H9 (cell line): Measurements from ENCODE around the gene GNA12. TPM values are rescaled to one million over a fixed set of nuclear protein-coding genes. Genes with fewer than 3 reads are reported as not detected.

ENCODE experiments used
- DNase-seq: peaks from one replicate; pipeline ENCODE4 v3.0.0-alpha.2; 2017
- H2AFZ ChIP-seq: one replicate; pipeline ENCODE4 v1.6.1; 2013; ENCODE audit warnings: mild to moderate bottlenecking, low read length, control low read depth, moderate library complexity
- H2AK5ac ChIP-seq: 2 replicates; pipeline ENCODE4 v1.6.1; 2013; ENCODE audit warnings: low read length, control low read depth, mixed read lengths; ENCODE audit not compliant: insufficient read length
- H2BK120ac ChIP-seq: one replicate; pipeline ENCODE4 v1.6.1; 2013; ENCODE audit warnings: low read depth, mild to moderate bottlenecking, low read length, control low read depth, inconsistent platforms; ENCODE audit not compliant: poor library complexity, severe bottlenecking
- H2BK12ac ChIP-seq: 2 replicates; pipeline ENCODE4 v1.6.1; 2013; ENCODE audit warnings: low read length, control low read depth, mixed read lengths, low read depth; ENCODE audit not compliant: insufficient read length
- H2BK15ac ChIP-seq: 2 replicates; pipeline ENCODE4 v1.6.1; 2013; ENCODE audit warnings: low read depth, low read length, control low read depth
- H2BK20ac ChIP-seq: one replicate; pipeline ENCODE4 v1.6.1; 2013; ENCODE audit warnings: low read depth, mild to moderate bottlenecking, low read length, control low read depth, inconsistent platforms; ENCODE audit not compliant: poor library complexity, severe bottlenecking
- H2BK5ac ChIP-seq: 2 replicates; pipeline ENCODE4 v1.6.1; 2013; ENCODE audit warnings: low read length, control low read depth, mixed read lengths; ENCODE audit not compliant: insufficient read length
- H3K14ac ChIP-seq: 2 replicates; pipeline ENCODE4 v1.6.1; 2013; ENCODE audit warnings: low read length, control low read depth; ENCODE audit not compliant: insufficient read depth
- H3K18ac ChIP-seq: 2 replicates; pipeline ENCODE4 v1.6.1; 2013; ENCODE audit warnings: low read depth, mild to moderate bottlenecking, mixed read lengths, low read length, control low read depth; ENCODE audit not compliant: insufficient read length
- H3K23ac ChIP-seq: 2 replicates; pipeline ENCODE4 v1.6.1; 2013; ENCODE audit warnings: low read length, control low read depth, mixed read lengths, low read depth; ENCODE audit not compliant: insufficient read length
- H3K23me2 ChIP-seq: 2 replicates; pipeline ENCODE4 v1.6.1; 2013; ENCODE audit warnings: low read depth, mild to moderate bottlenecking, mixed read lengths, low read length, control low read depth; ENCODE audit not compliant: insufficient read length, poor library complexity, severe bottlenecking
- H3K27ac ChIP-seq: 2 replicates; pipeline ENCODE4 v1.5.1; 2013; ENCODE audit warnings: low read length, control low read depth, mixed read lengths, low read depth; ENCODE audit not compliant: insufficient read length
- H3K27me3 ChIP-seq: 2 replicates; pipeline ENCODE4 v1.6.1; 2013; ENCODE audit warnings: low read length, control low read depth, inconsistent platforms; ENCODE audit not compliant: insufficient read depth
- H3K4ac ChIP-seq: 2 replicates; pipeline ENCODE4 v1.6.1; 2013; ENCODE audit warnings: low read depth, mild to moderate bottlenecking, control low read depth, inconsistent platforms, low read length, moderate library complexity
- H3K4me1 ChIP-seq: 2 replicates; pipeline ENCODE4 v1.6.1; 2013; ENCODE audit warnings: low read length, control low read depth, inconsistent platforms; ENCODE audit not compliant: insufficient read depth
- H3K4me2 ChIP-seq: 2 replicates; pipeline ENCODE4 v1.6.1; 2013; ENCODE audit warnings: low read length, control low read depth, mixed read lengths; ENCODE audit not compliant: insufficient read length, insufficient read depth
- H3K56ac ChIP-seq: 2 replicates; pipeline ENCODE4 v1.6.1; 2013; ENCODE audit warnings: low read depth, mild to moderate bottlenecking, mixed read lengths, low read length, control low read depth; ENCODE audit not compliant: insufficient read length
- H3K79me1 ChIP-seq: 2 replicates; pipeline ENCODE4 v1.6.1; 2013; ENCODE audit warnings: low read depth, mild to moderate bottlenecking, moderate library complexity, low read length, control low read depth, inconsistent platforms; ENCODE audit not compliant: insufficient read depth, poor library complexity, severe bottlenecking
- H3K79me2 ChIP-seq: 2 replicates; pipeline ENCODE4 v1.6.1; 2013; ENCODE audit warnings: low read length, control low read depth, inconsistent platforms; ENCODE audit not compliant: insufficient read depth
- H3K9ac ChIP-seq: 2 replicates; pipeline ENCODE4 v1.6.1; 2013; ENCODE audit warnings: low read length, control low read depth, mixed read lengths; ENCODE audit not compliant: insufficient read length; ENCODE audit errors: extremely low read depth
- H3K9me3 ChIP-seq: one replicate; pipeline ENCODE4 v1.6.1; 2013; ENCODE audit warnings: low read depth, low read length, inconsistent platforms; ENCODE audit not compliant: control insufficient read depth
- H3T11ph ChIP-seq: one replicate; pipeline ENCODE4 v1.6.1; 2013; ENCODE audit warnings: mild to moderate bottlenecking, low read length, control low read depth, inconsistent platforms
- H4K20me1 ChIP-seq: one replicate; pipeline ENCODE4 v1.6.1; 2013; ENCODE audit not compliant: control insufficient read depth, insufficient read length, insufficient read depth
- H4K5ac ChIP-seq: 2 replicates; pipeline ENCODE4 v1.6.1; 2013; ENCODE audit warnings: low read depth, mild to moderate bottlenecking, mixed read lengths, low read length, control low read depth; ENCODE audit not compliant: insufficient read length
- H4K8ac ChIP-seq: replicated peaks from 2 replicates; pipeline ENCODE4 v1.6.1; 2013; ENCODE audit warnings: low read length, control low read depth, mixed read lengths, low read depth; ENCODE audit not compliant: insufficient read length
- H4K91ac ChIP-seq: 2 replicates; pipeline ENCODE4 v1.6.1; 2013; ENCODE audit warnings: low read depth, mild to moderate bottlenecking, moderate library complexity, mixed read lengths, low read length, control low read depth; ENCODE audit not compliant: insufficient read length
- H3K27ac Mint-ChIP-seq, 3 experiments: 2 replicates in 2 of 3; 3 replicates in 1 of 3; pipeline ENCODE4 v1.8.0; 2020 to 2021; ENCODE audit warnings: mixed read lengths in 3 of 3, mild to moderate bottlenecking in 1 of 3, moderate library complexity in 1 of 3
- H3K27me3 Mint-ChIP-seq: 2 replicates; pipeline ENCODE4 v1.8.0; 2021; ENCODE audit warnings: low read depth, mild to moderate bottlenecking, moderate library complexity, mixed read lengths
- H3K36me3 Mint-ChIP-seq, 3 experiments: 2 replicates in 2 of 3; 3 replicates in 1 of 3; pipeline ENCODE4 v1.8.0; 2020 to 2021; ENCODE audit warnings: low read depth in 3 of 3, mixed read lengths in 3 of 3; ENCODE audit not compliant: insufficient read depth in 1 of 3
- H3K4me1 Mint-ChIP-seq, 2 experiments: 2 replicates each; pipeline ENCODE4 v1.8.0; 2020; ENCODE audit warnings: mixed read lengths in 2 of 2
- H3K4me3 Mint-ChIP-seq, 2 experiments: 2 replicates in 1 of 2; 3 replicates in 1 of 2; pipeline ENCODE4 v1.8.0; 2020 to 2021; ENCODE audit warnings: mild to moderate bottlenecking in 2 of 2, mixed read lengths in 2 of 2, moderate library complexity in 1 of 2
- H3K9me3 Mint-ChIP-seq, 2 experiments: 2 replicates in 1 of 2; 3 replicates in 1 of 2; pipeline ENCODE4 v1.8.0; 2020; ENCODE audit warnings: mild to moderate bottlenecking in 2 of 2, mixed read lengths in 2 of 2, moderate library complexity in 1 of 2
- WGBS: extraction: QIAGEN DNeasy Blood & Tissue Kit; methylation state at CpG from one replicate; pipeline ENCODE4 v1.1.7; 2013; ENCODE audit warnings: missing lambda C conversion rate, low lambda C conversion rate, mixed read lengths; ENCODE audit not compliant: insufficient read length; ENCODE audit errors: extremely low coverage; 5-methylcytosine and 5-hydroxymethylcytosine counted together
- total RNA-seq: library from RNA; stranded (reverse); gene quantifications from 2 replicates; pipeline ENCODE4 v1.2.1, GENCODE V29; 2021
- TF ChIP-seq, protein P1 (sequence below): fragments of 200-600 bp; sonication (generic); conservative IDR thresholded peaks from 3 replicates; pipeline ENCODE4 v1.8.0; 2021; ENCODE audit warnings: antibody characterized with exemption, mild to moderate bottlenecking

Gene GNA12
- total RNA-seq, 1 experiment from 2014 or later = 60.2 TPM

DNA sequence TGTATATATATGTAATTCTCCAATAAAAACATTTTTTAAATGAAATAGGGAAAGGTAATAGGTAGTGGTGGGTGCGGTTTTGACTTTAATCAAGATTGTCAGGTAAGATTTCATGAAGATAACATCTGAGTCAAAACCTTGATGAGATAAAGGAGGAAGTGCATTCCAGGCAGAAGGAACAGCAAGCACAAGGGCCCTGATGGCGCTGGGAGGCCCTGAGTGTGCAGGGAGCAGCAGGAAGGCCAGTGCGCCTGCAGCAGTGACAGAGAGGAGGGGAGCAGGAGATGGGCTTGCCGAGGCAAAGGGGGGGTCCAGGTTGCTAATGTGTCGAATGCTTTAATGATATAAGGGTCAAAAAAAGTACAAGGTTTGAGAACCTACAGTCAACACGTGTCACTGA lies 69.8 kb downstream of the GNA12 start:
- Histone ChIP-seq H2BK120ac (no peak overlapping the region), H3K56ac (no peak overlapping the region), H2BK12ac (no peak overlapping the region), H2AK5ac (no peak overlapping the region), H4K91ac (no peak overlapping the region), H3K27me3 (no peaks in the 10 kb centered on the region; the same call in 1 of the 2 replicates), H2BK5ac (no peak overlapping the region), H3K27ac (no peak overlapping the region), H3T11ph (no peak overlapping the region), H3K23ac (no peak overlapping the region), H3K14ac (no peak overlapping the region), H2BK15ac (no peak overlapping the region), H3K4me2 (no peak overlapping the region), H3K4me1 (no peaks in the 10 kb centered on the region), H3K9me3 (no peaks in the 10 kb centered on the region), H3K9ac (no peak overlapping the region), H2AFZ (no peak overlapping the region), H3K18ac (no peak overlapping the region), H3K4ac (no peak overlapping the region), H2BK20ac (no peak overlapping the region), H4K20me1 (peaks cover 3% of the 10 kb centered on the region), H4K5ac (no peak overlapping the region), H4K8ac (no peak overlapping the region), H3K23me2 (no peaks in the 10 kb centered on the region), H3K79me1 (peaks cover 7% of the 10 kb centered on the region), H3K79me2 (peaks cover 6% of the 10 kb centered on the region; the same call in 1 of the 2 replicates)
- H3K27me3 Mint-ChIP-seq = no peaks in the 10 kb centered on the region
- 0 out of 7 replicates have a peak overlapping the region, but pooled peaks of 1 of the 3 experiments have one; percentile 12 for H3K27ac Mint-ChIP-seq
- peaks cover 18 to 20% of the 10 kb centered on the region in 2 experiments for H3K4me1 Mint-ChIP-seq
- H3K36me3 Mint-ChIP-seq = peaks cover 35 to 51% (median 36%) of the 10 kb centered on the region in 3 experiments
- no peak for DNase-seq
- no peaks in the 10 kb centered on the region; a peak in 2 of 5 replicates for H3K9me3 Mint-ChIP-seq
- H3K4me3 Mint-ChIP-seq = no peak overlapping the region
- WGBS = 100% methylated on average over 1 of the region's 6 CpGs
- TF ChIP-seq, protein P1, sequence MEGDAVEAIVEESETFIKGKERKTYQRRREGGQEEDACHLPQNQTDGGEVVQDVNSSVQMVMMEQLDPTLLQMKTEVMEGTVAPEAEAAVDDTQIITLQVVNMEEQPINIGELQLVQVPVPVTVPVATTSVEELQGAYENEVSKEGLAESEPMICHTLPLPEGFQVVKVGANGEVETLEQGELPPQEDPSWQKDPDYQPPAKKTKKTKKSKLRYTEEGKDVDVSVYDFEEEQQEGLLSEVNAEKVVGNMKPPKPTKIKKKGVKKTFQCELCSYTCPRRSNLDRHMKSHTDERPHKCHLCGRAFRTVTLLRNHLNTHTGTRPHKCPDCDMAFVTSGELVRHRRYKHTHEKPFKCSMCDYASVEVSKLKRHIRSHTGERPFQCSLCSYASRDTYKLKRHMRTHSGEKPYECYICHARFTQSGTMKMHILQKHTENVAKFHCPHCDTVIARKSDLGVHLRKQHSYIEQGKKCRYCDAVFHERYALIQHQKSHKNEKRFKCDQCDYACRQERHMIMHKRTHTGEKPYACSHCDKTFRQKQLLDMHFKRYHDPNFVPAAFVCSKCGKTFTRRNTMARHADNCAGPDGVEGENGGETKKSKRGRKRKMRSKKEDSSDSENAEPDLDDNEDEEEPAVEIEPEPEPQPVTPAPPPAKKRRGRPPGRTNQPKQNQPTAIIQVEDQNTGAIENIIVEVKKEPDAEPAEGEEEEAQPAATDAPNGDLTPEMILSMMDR = no peak
